RPMI7951 (cell line): Measurements from ENCODE around the gene LYL1. TPM values are rescaled to one million over a fixed set of nuclear protein-coding genes. Genes with fewer than 3 reads are reported as not detected.

Experiments
- DNase-seq: peaks from one replicate; pipeline ENCODE4 v3.0.0-alpha.2; 2012; ENCODE audit warnings: low read depth
- total RNA-seq: library from RNA; depleted of rRNA; stranded (reverse); fragments of >200 nt; shearing (Covaris generic); gene quantifications from 2 replicates; pipeline ENCODE4 v1.2.3, GENCODE V29; 2014

The LYL1 gene
- total RNA-seq, 1 experiment from 2014 or later = 4.1 TPM

DNA sequence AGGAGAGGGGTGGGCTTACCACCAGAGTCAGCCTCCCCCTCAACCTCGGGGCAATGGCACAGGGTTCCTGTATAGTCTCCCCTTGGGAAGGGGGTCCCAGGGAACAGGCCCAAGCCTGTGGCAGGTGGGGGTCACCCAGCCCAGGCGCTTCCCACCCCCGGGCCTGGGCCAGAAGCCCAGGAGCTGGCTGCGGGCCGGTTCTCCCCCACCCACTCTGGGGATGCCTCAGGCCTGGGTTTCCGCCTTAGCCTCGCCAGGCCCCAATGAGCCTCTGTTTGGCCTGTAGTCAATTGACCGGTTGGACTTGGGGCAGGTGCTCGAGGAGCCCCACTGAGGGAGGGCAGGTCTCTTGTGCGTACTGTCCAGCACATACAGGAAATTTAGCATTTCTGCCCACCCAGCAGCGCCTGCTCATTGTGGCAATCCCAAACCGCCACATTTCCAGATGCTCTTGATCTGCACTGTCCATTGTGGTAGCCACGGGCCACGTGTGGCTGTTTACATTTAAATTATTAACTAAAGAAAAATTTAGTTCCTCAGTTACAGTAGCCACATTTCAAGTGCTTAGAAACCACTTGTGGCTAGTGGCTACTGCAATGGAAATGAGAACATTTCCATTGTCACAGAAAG, 9.9 kb downstream of the LYL1 start:
- peak; percentile 38 for DNase-seq

DNA sequence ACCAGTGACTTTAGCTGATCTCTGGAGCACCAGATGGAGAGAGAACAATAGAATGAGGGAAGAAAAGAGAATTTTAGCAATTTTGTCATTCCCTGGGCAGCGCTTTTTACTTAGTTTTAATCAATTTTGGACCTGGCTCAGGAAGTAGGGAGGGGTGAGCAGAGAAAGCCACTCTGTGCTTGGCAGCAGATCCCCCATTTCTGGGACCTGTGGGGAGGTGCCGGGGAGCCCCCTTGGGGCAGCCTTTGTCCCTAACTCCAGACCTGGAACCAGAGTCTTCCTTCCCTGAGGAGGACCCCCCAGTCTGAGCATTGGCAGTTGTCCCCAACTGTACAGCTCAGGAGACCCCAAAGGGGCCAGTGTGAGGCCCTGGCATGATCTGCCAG, 10.5 kb downstream of the LYL1 start:
- DNase-seq = no peak

DNA sequence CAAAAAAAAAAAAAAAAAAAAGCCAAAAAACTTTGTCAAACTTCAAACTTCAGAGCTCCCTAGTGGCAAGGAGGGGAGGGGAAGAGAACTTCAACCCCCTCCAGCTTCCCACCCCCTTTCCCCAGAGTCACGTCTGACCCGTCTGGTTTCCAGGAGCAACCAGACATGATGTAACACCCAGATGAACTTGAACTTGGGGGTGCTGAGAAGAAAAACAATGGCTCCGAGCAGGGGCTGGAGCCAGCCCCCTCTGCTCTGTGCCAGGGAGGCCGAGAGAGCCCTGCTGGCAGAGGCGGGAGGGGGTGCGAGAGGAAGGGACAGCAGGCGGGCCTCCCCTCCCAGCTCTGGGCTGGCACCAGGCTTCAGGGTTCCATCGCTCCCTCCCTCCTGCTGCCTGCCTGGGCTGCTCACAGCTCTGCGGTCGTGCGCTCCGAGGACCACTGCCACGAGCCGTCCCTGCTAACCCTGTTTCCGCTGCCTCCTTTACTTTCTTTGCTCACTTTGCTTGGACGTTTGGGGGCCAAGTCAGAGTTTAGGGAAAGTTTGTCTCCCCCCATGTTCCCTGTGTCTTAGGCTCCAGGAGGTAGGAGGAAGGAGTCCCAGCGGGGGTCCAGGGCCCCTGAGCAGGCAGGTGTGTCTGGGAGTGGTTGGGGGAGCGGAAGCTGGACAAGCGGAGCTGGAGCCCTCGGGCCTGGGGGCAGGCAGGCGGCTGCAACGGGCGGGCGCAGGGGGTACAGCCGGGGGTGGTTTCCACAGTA, 11.1 kb downstream of the LYL1 start:
- no peak for DNase-seq

- no peak for DNase-seq
These were observed 12.0 kb downstream of the LYL1 start for GRCh38 chr19:13090511-13091231.

- no peak for DNase-seq
These were observed 12.7 kb downstream of the LYL1 start for GRCh38 chr19:13089857-13090507.

- DNase-seq = no peak
These were observed 13.4 kb downstream of the LYL1 start for GRCh38 chr19:13089139-13089856.

GRCh38 chr19:13087795-13088537, 14.7 kb downstream of the LYL1 start:
- no peak for DNase-seq

DNA sequence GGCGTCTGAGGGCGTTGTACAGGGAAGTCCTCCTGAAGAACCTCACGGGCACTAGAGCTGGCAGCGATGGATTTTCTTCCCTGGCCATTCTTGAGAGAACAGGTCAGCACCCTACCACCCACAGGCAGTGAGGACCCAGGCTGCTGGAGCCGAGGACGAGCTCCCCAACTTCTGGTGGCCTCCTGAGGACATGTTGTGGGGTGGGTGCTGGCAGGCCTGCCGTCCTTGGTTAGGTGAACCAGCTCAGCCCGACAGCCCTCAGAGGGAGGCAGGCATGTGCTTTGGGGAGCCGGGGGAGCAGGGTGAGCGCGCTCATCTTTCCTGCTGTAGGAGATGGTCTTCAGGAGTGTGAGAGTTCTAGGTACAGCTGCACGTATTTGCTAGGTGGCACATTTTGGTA, 15.4 kb downstream of the LYL1 start:
- no peak for DNase-seq

DNA sequence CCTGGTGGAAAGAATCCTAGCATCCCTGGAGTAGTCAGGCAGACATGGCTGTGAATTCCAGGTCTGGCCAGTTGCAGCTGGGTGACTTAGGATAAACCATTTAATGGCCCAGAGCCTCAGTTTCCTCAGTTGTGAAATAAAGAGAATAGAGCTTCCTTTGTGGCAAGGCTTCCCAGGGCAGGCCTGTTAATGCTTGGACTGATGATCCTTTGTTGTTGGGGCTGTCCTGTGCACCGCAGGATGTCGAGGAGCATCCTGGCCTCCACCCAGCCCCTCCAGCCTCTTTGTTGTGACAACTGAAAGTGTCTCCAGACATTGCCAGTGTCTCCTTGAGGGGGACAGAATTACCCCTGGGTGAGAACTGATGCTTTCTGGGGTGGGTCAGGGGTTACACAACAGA, 16.3 kb downstream of the LYL1 start:
- no peak for DNase-seq

- DNase-seq = no peak
These were observed 17.0 kb downstream of the LYL1 start for GRCh38 chr19:13085666-13086065.

GRCh38 chr19:13083627-13084026, 19.0 kb downstream of the LYL1 start:
- no peak for DNase-seq

DNA sequence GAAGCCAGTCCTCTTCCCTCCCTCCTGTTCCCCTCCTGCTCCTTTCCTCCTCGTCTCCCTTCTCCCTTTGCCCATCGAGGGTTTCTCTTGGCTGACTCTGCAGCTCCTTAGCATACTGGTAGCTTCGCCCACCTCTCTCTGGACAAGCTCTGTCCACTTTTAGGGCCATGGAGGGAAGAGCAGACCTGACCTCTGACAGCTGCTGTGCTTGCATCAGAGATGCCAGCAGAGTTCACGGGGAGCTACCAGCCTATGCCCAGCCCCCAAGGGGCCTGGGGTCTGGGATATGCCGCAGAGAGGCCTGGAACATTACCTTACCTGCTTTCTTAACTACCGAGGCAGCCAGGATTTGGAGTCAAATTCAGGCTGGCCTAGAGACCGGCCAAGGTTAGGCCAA, 19.7 kb downstream of the LYL1 start:
- DNase-seq = no peak

- peak; percentile 23 for DNase-seq
These were observed 20.3 kb downstream of the LYL1 start for GRCh38 chr19:13082192-13083007.

DNA sequence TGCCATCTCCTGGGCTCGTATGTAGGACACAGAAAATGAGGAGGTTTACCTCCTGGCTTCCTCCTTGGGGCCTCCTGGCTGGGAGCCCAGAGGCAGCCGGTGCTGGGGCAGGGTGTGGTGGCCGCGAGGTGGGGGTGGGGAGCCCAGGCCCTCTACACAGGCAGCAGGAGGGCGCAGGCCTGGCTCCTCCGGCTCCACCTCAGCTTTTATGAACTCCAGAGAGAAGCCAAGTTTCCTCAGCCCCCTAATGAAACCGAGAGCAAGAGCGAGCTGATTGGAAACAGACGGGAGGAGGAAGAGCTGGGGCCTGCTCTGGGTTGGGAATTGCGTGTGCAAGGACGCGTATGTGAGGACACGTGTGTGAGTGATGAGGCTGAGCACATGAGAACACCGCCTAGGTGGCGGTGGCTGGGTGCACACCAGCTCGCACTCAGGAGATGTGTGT, 23.1 kb downstream of the LYL1 start:
- no peak for DNase-seq

DNA sequence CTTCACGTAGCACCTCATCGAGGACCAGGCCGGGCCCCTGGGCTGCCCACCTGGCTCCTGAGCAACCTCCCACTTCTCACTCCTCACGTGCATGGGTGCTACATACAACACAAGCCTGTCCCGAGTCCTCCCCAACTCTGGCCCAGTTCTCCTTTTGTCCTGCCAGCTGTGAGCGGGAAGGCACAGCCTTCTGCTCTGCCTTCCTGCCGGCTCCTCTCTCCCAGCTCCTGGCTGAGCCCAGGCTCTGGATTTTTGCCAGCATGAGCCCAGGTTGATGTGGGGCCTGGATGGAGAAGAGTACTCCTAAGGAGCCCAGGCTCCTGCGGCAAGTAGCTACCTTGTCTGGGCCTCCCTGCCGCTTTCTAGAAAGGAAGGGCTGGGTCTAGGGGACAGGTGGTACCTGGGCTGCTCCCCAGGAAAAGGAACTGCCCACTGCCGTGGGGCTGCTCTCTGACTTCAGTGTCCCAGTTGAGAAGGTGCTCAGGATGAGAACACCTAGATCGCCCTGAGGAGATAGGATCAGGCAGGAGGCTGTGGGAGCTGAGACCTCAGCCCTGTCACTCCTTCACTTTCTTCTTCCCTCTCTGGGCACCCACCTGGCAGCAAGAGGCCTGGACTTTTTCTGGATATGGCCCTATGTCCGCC, 23.6 kb downstream of the LYL1 start:
- no peak for DNase-seq

- no peak for DNase-seq
These were observed 24.3 kb downstream of the LYL1 start for GRCh38 chr19:13078381-13078780.

DNA sequence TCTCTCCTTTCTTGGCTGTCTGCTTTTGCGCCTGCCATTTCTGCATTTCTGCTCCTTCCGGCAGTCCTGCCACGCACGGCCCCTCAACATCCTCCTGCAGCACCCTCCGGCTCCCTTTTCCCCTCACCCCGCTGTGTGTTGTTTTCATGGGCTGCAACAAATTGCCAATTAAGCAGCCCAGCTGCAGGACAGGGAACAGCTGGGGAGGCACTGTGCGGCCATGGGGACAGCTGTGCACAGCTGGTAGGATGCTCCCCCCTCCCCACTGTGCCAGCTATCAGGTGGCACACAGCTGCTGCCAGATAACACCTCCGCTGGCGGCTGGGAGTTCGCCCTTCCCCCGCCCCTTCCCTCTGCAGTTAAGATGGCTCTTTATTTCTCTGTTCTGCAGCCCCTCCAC, 25.4 kb downstream of the LYL1 start:
- DNase-seq = no peak

- DNase-seq = no peak
These were observed 25.9 kb downstream of the LYL1 start for GRCh38 chr19:13076787-13077186.

DNA sequence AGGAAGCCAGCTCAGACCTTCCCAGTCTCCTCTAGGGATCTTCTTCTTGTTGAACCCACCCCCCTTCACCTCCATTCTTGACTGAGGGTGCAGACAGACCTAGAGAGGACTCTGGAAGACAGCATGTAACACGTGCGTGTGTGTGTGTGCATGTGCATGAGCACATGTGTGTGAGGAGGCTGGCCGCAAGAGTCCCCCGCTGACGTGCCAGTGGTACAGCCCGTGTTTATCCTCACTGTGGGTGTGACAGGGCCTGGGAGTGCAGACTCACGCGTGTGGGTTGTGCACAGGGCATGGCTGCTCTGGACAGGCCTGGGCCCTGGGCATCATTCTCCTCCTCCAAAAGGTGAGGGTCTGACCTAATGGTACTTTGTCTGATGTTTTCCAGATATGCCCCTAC, 26.3 kb downstream of the LYL1 start:
- DNase-seq = no peak

DNA sequence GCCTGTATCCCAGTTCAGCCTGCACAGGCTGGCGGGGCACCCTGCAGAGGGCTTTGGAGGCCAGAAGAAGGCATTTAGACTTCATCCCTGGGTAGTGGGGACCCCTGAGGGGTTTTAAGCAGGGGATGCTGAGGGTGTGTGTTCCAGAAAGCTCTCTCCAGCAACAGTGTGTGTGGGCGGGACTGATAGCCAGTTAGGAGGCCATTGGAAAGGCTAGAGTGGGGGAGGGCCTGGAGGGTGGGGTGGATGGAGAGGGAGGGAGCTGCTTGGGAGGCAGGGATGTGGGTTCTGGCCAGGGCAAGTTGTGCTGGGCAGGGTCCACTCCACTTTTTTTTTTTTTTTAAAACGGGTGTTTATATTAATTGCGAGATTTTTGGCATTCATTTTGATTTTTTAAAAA, 28.3 kb downstream of the LYL1 start:
- DNase-seq = no peak
